Heart right ventricle (tissue), 16 donors: ENCODE data around the gene NSUN7. TPM values are rescaled to one million over a fixed set of nuclear protein-coding genes. Genes with fewer than 3 reads are reported as not detected.

Source experiments
- ATAC-seq, 8 donors: fragments of 200-7000 bp; cut with Tn5 transposase; one replicate each; pipeline ENCODE4 v1.9.1; 2020; ENCODE audit warnings: mild to moderate bottlenecking in 8 of 8, moderate library complexity in 8 of 8, moderate number of reproducible peaks in 1 of 8
- DNase-seq, 2 donors: peaks; one replicate each; pipeline ENCODE4 v3.0.0-alpha.2; 2020
- H3K27ac ChIP-seq, 10 donors: fragments of 200-600 bp; sonication (generic) in 2 of 10; one replicate each; pipeline versions ENCODE4 v1.5.0 to v1.8.0; 2020 to 2022; ENCODE audit warnings: mild to moderate bottlenecking in 3 of 10
- H3K27me3 ChIP-seq, 7 donors: fragments of 200-600 bp; one replicate each; pipeline ENCODE4 v1.8.0; 2021 to 2022; ENCODE audit warnings: mild to moderate bottlenecking in 2 of 7
- H3K36me3 ChIP-seq, 9 donors: fragments of 200-600 bp; sonication (generic) in 1 of 9; one replicate each; pipeline versions ENCODE4 v1.5.0 to v1.8.0; 2020 to 2022; ENCODE audit warnings: mild to moderate bottlenecking in 2 of 9
- H3K4me1 ChIP-seq, 9 donors: fragments of 200-600 bp; sonication (generic) in 1 of 9; one replicate each; pipeline versions ENCODE4 v1.5.0 to v1.8.0; 2020 to 2022; ENCODE audit warnings: mild to moderate bottlenecking in 4 of 9
- H3K4me3 ChIP-seq, 10 donors: fragments of 200-600 bp; sonication (generic) in 2 of 10; one replicate each; pipeline versions ENCODE4 v1.5.0 to v1.8.0; 2020 to 2022; ENCODE audit warnings: mild to moderate bottlenecking in 7 of 10, moderate library complexity in 2 of 10
- H3K9me3 ChIP-seq, 11 donors: fragments of 200-600 bp in 10 of 11; sonication (generic) in 2 of 11; one replicate each; pipeline versions ENCODE4 v1.5.0 to v1.8.0; 2013 to 2022; ENCODE audit warnings: mild to moderate bottlenecking in 2 of 11, control low read depth in 1 of 11, moderate library complexity in 1 of 11
- WGBS, 2 donors: extraction: QIAGEN DNeasy Blood & Tissue Kit; methylation state at CpG; one replicate each; pipeline ENCODE4 v1.1.7; 2013; ENCODE audit warnings: inconsistent platforms in 1 of 2; 5-methylcytosine and 5-hydroxymethylcytosine counted together
- intact Hi-C, 10 donors: fragments of 100-400 bp; cut with DNase I; formaldehyde crosslinking; loops; one replicate each; pipeline versions ENCODE4 v1.11.1 to v1.14.2; 2022
- polyA plus RNA-seq, 2 donors: library from polyadenylated mRNA; stranded (reverse); fragments of 200-250 nt; gene quantifications; one replicate each; pipeline ENCODE4 v1.2.3, GENCODE V29; 2013
- total RNA-seq, 10 donors: library from RNA; stranded (reverse); fragmentation: NEBNext Ultra II Directional in 3 of 10; extraction: Animal tissue kit (Norgen Biotek cat#: 25700) in 3 of 10; gene quantifications; one replicate each; pipeline versions ENCODE4 v1.2.1 to v1.2.4, GENCODE V29; 2021 to 2023
- TF ChIP-seq, protein P1 (sequence below), 9 donors: fragments of 200-600 bp; sonication (generic) in 2 of 9; IDR thresholded peaks; one replicate each; pipeline versions ENCODE4 v1.5.0 to v1.8.0; 2021 to 2022; ENCODE audit warnings: antibody characterized with exemption in 9 of 9, mild to moderate bottlenecking in 5 of 9, moderate library complexity in 1 of 9
- donor health status: Arrhythmogenic right ventricular cardiomyopathy.
- donor health status: ischemic (EF 13 %, LVEDD 7.1; RV severe dilation, severe dysfunction).
- donor health status: healthy with polysubstance abuse.
- donor health status: DM: no; HTN: yes; CAD: no.
- donor health status: DM: no; HTN: no; CAD: no.
- donor health status: ischemic (EF 25% LVEDD 6.9; RV normal size, moderate dysfunction).
- donor health status: ischemic (EF 25% LVEDD 5.7; RV mildly dilated, moderate dysfunction).
- donor health status: healthy.
- donor health status: DM: yes; HTN: yes; CAD: no.
- donor health status: Ischemic cardiomyopathy.
- donor health status: ischemic (EF 35%, LVEDD 5.7; RV mildly dilated, moderate dysfunction).
- donor health status: nonischemic (EF 11% LVEDD 7.7; RV severe dilation, severe dysfunction).
- donor health status: DM: yes; HTN: yes; CAD: no.
- donor health status: PGD.
- donor health status: ischemic (EF 29% LVEDD 5.4; RV normal size, mild dysfunction).
- donor health status: nonischemic (EF 23%, LVEDD 6.1; RV moderate dilation, normal function).

NSUN7 gene
- total and polyA plus RNA-seq, 12 donors = 0.03 to 1.3 (median 0.23) TPM; not detected in 3

DNA sequence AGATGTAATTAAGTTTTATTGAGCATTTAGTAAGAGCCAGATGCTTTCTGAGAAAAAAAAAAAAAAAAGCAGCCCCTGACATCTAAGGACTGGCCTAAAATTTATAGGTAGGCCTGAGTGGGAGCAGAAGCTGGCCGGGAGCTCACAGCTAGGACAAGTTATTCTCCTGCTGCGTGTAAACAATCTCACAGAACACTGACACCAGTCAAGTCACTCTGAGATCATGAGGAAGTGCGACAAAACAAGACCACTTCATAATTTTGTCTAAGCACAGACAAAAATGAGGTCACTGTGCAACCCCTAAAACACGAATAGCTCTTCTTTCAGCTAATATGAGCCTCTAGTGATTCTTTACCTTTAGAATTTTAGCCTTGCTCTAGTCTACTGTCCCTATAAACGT, 15.3 kb upstream of the NSUN7 start:
- H3K4me1 ChIP-seq = peaks cover 0 to 36% (median 7%) of the 10 kb centered on the region in 9 donors
- peaks cover 0 to 6% (median 0%) of the 10 kb centered on the region in 7 donors for H3K27me3 ChIP-seq
- no peak overlapping the region for H3K4me3 ChIP-seq
- WGBS, 2 donors = 85 to 87% methylated on average over 5 of the region's 5 CpGs
- DNase-seq = no peak
- TF ChIP-seq, protein P1, sequence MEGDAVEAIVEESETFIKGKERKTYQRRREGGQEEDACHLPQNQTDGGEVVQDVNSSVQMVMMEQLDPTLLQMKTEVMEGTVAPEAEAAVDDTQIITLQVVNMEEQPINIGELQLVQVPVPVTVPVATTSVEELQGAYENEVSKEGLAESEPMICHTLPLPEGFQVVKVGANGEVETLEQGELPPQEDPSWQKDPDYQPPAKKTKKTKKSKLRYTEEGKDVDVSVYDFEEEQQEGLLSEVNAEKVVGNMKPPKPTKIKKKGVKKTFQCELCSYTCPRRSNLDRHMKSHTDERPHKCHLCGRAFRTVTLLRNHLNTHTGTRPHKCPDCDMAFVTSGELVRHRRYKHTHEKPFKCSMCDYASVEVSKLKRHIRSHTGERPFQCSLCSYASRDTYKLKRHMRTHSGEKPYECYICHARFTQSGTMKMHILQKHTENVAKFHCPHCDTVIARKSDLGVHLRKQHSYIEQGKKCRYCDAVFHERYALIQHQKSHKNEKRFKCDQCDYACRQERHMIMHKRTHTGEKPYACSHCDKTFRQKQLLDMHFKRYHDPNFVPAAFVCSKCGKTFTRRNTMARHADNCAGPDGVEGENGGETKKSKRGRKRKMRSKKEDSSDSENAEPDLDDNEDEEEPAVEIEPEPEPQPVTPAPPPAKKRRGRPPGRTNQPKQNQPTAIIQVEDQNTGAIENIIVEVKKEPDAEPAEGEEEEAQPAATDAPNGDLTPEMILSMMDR (IDR thresholded peaks at IDR 0.05) = no peak
- H3K9me3 ChIP-seq = no peaks in the 10 kb centered on the region
- peak in 1 of 8 donors; percentile 65 for ATAC-seq
- H3K27ac ChIP-seq = peak overlapping the region in 1 of 10 donors; percentile 7
- intact Hi-C loops = loop anchor here in 7 of 10 donors (5.0 to 10.0 kb wide), 4 partner anchors 108 to 480 kb away; partner anchors contain the start of gene APBB2 (in 2 of the 7)
- no peaks in the 10 kb centered on the region for H3K36me3 ChIP-seq

DNA sequence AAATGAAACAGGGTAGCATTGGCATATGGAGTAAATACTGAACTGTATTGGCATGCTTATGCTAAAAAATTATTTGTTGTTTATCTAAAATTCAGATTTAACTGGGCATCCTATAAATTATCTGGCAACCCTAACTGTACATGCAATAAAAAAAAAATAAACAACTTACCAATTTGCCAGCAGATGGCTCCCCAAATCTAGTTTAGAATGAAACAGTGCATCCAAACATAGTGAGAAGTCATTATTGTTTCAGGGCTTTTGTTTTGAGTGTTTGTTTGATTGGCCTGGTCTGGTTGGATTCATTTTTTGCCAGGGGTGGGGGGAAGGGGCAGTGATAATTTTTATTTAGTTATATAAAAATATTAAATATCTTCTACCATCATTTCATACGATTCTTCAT, 12.8 kb upstream of the NSUN7 start:
- 93 to 96% methylated on average over 1 of the region's 1 CpG for WGBS, 2 donors
- no peaks in the 10 kb centered on the region for H3K9me3 ChIP-seq
- H3K4me1 ChIP-seq = peaks cover 0 to 21% (median 2%) of the 10 kb centered on the region in 9 donors
- intact Hi-C loops = loop anchor here in 8 of 10 donors (2.0 to 10.0 kb wide), 5 partner anchors 158 to 478 kb away; partner anchors contain the start of gene APBB2 (in 2 of the 8)
- peaks cover 0 to 9% (median 0%) of the 10 kb centered on the region in 7 donors for H3K27me3 ChIP-seq
- H3K36me3 ChIP-seq = no peaks in the 10 kb centered on the region
- TF ChIP-seq, protein P1 (IDR thresholded peaks at IDR 0.05) = peak in 7 of 9 donors; percentile 19 to 47 (median 40)
- ATAC-seq (no peak), DNase-seq (no peak)
- H3K4me3 ChIP-seq = no peak overlapping the region
- no peak overlapping the region for H3K27ac ChIP-seq

DNA sequence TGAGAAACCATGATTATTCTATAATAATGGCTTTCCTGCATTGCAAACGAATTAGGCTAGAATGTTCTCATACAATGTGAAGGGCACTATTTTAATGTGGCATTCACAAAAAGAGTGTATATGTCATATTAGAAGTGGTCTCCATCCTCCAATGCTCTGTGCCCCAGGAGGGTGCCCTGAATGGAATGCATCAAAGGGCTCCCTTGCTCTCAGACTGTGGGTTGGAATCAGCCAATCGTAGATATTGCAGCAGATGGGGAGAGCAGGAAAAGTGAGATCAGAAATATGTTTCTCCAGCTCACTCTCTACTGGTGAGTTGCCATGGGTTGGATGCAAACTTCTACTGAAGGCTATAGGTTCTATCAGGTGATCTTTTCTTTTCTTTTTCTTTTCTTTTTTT, 11.9 kb upstream of the NSUN7 start:
- TF ChIP-seq, protein P1 (IDR thresholded peaks at IDR 0.05) = no peak
- ATAC-seq (no peak), DNase-seq (no peak)
- Histone ChIP-seq H3K36me3 (no peaks in the 10 kb centered on the region), H3K9me3 (no peaks in the 10 kb centered on the region), H3K27ac (no peak overlapping the region), H3K4me1 (peaks cover 0 to 12% (median 0%) of the 10 kb centered on the region in 9 donors), H3K4me3 (no peak overlapping the region), H3K27me3 (peaks cover 0 to 9% (median 0%) of the 10 kb centered on the region in 7 donors)
- 72 to 73% methylated on average over 2 of the region's 2 CpGs for WGBS, 2 donors
- intact Hi-C loops = loop anchor here in 8 of 10 donors (2.0 to 10.0 kb wide), 5 partner anchors 157 to 477 kb away; partner anchors contain the start of gene APBB2 (in 2 of the 8)

DNA sequence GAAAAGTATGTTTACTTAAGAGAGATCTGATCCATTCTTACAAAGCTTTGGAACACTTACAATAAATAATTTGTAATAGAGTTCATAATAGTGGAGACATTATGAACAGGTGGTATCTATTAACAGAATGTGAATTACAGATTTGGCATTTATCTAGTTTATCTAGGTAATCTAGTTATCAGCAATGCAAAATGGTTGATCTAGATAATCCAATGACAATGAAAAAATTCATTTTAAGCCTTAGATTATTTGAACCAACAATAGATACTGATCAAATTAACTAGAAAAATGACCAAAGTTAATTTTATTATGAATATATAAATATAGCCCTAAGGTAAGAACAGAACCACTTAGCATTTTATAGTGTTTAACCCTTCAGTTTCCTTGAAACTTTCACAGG, 10.4 kb upstream of the NSUN7 start:
- DNase-seq (no peak), ATAC-seq (no peak)
- intact Hi-C loops = loop anchor here in 8 of 10 donors (5.0 to 10.0 kb wide), 4 partner anchors 155 to 475 kb away; partner anchors contain the start of gene APBB2 (in 2 of the 8)
- no peak overlapping the region for H3K4me3 ChIP-seq
- H3K4me1 ChIP-seq = no peaks in the 10 kb centered on the region
- no peak overlapping the region for H3K27ac ChIP-seq
- no peaks in the 10 kb centered on the region for H3K36me3 ChIP-seq
- TF ChIP-seq, protein P1 (IDR thresholded peaks at IDR 0.05) = no peak
- H3K9me3 ChIP-seq = no peaks in the 10 kb centered on the region
- peaks cover 0 to 9% (median 0%) of the 10 kb centered on the region in 7 donors for H3K27me3 ChIP-seq
